Muscle of arm (tissue), 12 donors: ENCODE data around the gene DIS3L2. TPM values are rescaled to one million over a fixed set of nuclear protein-coding genes. Genes with fewer than 3 reads are reported as not detected.

Source experiments
- DNase-seq: peaks from one replicate; pipeline ENCODE4 v3.0.0-alpha.2; 2013
- polyA plus RNA-seq, 12 donors: library from polyadenylated mRNA; unstranded; fragments of 120-200 nt; gene quantifications; one replicate each; pipeline ENCODE4 v1.2.1, GENCODE V29; 2013; ENCODE audit not compliant: insufficient read length in 12 of 12

DIS3L2 gene
- polyA plus RNA-seq, 12 donors = 18.9 to 49.8 (median 20.4) TPM; not detected in 1

- no peak for DNase-seq
These were observed 300.3 kb downstream of the DIS3L2 start for GRCh38 chr2:232261776-232262175.

- no peak for DNase-seq
These were observed 301.8 kb downstream of the DIS3L2 start for GRCh38 chr2:232263295-232263694.

DNA sequence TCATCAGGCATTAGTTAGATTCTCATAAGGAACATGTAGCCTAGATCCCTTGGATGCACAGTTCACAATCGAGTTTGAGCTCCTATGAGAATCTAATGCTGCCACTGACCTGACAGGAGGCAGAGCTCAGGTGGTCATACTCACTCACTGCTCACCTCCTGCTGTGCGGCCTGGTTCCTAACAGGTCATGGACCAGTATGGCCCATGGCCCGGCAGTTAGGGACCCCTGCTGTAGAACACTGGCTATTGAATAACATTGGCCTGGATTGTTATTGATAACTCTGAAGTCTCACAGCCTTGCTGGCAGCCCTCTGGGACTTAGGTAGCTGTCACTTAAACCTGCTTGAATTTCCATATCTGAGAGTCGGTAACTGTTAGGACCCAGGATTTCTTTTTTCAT, 302.6 kb downstream of the DIS3L2 start:
- no peak for DNase-seq

- no peak for DNase-seq
These were observed 303.8 kb downstream of the DIS3L2 start for GRCh38 chr2:232265329-232265728.

- DNase-seq = no peak
These were observed 307.2 kb downstream of the DIS3L2 start for GRCh38 chr2:232268636-232269165.

DNA sequence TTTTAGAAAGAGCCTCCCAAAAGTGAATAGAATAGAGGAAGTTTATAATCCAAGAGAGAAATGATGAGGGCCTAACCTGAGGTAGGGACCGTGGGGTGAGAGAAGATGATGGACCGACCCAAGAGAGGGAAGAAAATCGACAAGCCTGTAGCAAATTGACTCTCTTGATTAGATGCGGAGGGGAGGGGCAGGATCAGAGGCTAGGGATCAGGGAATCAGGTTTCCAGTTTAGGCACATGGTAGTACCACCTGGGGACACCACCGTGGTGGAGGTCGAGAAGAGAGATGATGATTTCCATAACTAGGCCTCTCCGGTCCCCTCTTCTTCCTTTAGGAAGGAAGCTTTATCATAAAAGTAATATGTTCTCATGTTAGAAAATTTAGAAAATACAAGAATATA, 308.4 kb downstream of the DIS3L2 start:
- DNase-seq = no peak

DNA sequence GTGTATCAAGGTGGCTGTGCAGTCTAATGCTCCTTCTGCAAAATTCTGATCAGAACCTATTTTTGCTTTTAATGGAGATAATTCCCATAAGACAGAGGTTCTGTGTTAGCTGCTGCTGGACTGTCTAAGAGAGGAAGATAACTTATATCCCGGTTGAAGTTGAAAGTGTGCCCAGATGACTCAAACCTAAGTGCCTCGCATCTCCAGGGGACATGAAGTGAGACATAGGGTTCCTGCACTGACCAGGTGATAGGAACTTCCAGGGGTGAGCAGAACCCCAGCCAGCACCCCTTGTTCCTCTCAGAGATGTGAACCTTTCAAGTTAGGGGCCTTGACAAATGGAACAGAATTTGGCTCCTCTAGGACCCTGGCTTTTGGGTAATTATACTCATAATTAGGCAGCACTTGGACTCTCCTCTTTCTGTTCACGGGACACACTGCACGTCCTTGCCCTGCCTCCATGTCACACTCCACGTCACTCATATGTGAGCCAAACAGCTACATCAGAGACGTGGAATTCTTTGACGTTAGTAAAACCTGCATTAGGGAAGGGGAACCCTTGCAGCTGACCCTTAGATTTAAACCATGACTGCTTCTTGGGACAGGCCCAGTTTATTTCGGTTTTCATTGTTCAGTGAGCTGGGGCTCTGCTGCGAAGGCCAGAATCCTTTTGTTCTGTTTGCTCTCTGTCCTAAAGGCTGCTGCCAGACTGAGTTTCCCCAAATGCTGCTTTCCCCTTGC, 312.6 kb downstream of the DIS3L2 start:
- DNase-seq = peak; percentile 15

DNA sequence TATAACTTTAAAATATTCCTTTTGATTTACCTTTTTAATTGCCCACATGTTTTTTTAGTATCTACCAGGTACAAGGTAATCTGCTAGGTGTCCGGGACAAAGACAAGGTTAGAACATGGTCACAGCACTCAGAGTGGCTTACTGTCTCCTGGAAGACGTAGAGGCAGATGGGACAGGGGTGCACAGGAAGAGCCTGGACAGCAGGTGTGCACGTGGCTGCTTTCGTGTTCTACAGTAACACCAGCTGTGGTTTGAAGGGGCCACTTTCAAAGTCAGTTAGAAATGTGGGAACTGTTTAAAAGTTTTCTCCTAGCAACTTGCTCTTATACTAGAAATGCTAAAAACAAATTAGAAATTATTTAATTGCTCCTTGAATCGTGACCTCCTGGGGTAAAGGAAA, 314.2 kb downstream of the DIS3L2 start:
- no peak for DNase-seq

DNA sequence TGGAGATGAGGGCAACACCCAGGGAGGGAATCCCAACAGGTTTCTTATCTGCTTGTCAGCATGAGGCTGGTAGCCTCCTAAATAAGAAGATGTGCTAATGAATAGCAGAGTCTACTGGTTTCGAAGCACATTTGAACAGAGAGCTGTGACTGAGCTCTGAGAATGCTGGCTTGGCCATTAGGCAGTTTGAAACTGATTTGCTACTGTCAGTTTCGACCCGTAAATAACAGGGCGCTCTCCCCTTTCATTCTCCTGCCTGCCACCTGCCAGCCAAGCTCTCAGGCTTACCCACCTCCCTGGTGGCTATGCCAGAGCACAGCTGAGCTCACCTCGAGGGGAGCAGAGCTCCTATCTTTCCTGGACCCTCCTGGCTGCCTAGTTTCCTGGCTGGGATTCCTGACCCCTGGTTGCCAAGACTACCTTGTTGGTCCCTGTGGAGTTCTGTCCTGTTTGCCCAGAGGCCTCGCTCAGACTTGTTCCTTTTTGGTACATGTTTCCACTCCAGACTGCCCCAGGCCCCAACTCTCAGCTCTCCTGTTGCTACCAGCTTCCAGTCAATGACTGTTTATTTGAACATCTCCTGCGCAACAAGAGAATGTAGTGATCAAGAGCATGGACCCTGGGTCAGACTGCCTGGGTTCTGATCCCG, 314.7 kb downstream of the DIS3L2 start:
- no peak for DNase-seq

- DNase-seq = no peak
These were observed 315.3 kb downstream of the DIS3L2 start for GRCh38 chr2:232276733-232277313.

- DNase-seq = no peak
These were observed 317.0 kb downstream of the DIS3L2 start for GRCh38 chr2:232278534-232278933.

- no peak for DNase-seq
These were observed 318.8 kb downstream of the DIS3L2 start for GRCh38 chr2:232280341-232280740.

- no peak for DNase-seq
These were observed 320.5 kb downstream of the DIS3L2 start for GRCh38 chr2:232281858-232282507.

- DNase-seq = no peak
These were observed 321.1 kb downstream of the DIS3L2 start for GRCh38 chr2:232282508-232283055.

GRCh38 chr2:232286001-232286868, 324.7 kb downstream of the DIS3L2 start:
- no peak for DNase-seq

DNA sequence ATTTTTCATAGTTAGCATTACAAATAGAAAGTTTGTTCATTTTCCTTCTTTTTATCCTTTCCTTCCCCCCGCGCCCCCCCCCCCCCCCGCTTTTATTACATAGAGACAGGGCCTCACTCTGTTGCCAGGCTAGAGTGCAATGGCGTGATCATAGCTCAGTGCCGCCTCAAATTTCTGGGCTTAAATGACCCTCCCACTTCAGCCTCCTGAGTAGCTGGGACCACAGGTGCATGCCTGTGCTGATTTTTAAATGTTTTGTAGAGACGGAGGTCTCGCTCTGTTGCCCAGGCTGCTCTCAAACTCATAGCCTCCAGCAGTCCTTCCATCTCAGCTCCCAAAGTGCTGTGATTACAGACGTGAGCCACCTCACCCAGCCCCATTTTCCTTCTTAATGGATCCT, 325.8 kb downstream of the DIS3L2 start:
- no peak for DNase-seq

DNA sequence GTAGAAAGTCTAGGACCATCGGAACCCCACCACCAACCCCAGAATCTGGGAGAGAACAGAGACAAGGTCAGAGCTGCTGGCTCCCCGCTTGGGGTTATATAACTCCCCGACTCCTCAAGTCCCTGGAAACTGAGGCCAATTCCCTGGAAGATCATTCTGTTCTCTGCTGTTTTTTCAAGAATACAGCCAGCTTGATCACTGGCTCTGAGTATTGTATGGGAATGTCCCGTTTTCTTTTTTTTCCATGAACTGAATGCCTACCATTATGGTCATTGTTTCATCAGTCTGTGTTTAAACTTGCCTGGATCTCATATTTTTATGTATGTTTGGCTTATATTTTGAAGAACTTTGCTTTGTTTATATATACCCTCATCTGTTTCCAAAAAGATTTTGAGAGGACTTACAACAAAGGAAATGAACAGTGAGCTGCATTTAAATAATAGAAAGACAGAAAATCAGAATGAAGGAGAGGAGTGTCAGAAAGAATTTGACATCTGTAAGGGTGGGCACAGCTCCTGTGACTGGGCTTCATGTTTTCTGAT, 327.0 kb downstream of the DIS3L2 start:
- no peak for DNase-seq

DNA sequence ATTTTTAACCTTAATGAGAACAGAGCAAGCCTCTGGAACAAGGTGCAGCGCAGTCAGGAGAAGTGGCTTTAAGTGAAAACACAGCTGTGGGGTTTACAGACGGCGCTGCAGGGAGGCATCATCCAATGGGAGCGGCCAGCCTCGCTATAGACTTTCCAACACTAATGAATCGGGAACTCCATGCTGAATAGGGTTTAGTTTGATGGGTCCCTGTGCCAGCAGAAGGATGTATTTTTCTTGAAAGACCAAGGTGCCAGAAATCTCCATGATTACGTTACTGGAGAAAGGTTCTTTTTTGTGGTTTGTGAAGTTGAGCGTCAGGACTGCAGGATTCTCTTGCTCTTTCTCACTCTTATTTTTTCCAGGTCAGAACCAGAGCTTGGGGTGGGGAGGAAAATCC, 329.2 kb downstream of the DIS3L2 start:
- DNase-seq = peak; percentile 23

GRCh38 chr2:232291343-232291742, 329.8 kb downstream of the DIS3L2 start:
- no peak for DNase-seq

- DNase-seq = no peak
These were observed 331.1 kb downstream of the DIS3L2 start for GRCh38 chr2:232292395-232293154.
